Fibroblast of lung (primary cell): ENCODE data around the gene ZP3. TPM values are rescaled to one million over a fixed set of nuclear protein-coding genes. Genes with fewer than 3 reads are reported as not detected.
"Not testable (repeated sequence)": the region's sequence is repeated elsewhere in the genome, so short reads cannot be mapped to it uniquely, and the experiment has no call there.

ENCODE experiments used
- DNase-seq, 2 donors: peaks; one replicate each; pipeline versions ENCODE4 v3.0.0 to v3.0.0-alpha.2; 2010; ENCODE audit warnings: low read depth in 2 of 2
- H2AFZ ChIP-seq: 2 replicates; pipeline ENCODE4 v1.5.1; 2012; ENCODE audit warnings: low read length, control low read depth, inconsistent platforms
- H3K27ac ChIP-seq: 2 replicates; pipeline ENCODE4 v1.5.1; 2011; ENCODE audit warnings: low read length, control low read depth; ENCODE audit not compliant: insufficient read depth
- H3K27me3 ChIP-seq: 2 replicates; pipeline ENCODE4 v1.5.1; 2011; ENCODE audit warnings: mild to moderate bottlenecking, low read length; ENCODE audit not compliant: control insufficient read depth, insufficient read depth
- H3K36me3 ChIP-seq: 2 replicates; pipeline ENCODE4 v1.5.1; 2011; ENCODE audit warnings: low read length; ENCODE audit not compliant: control insufficient read depth, insufficient read depth
- H3K4me1 ChIP-seq: 2 replicates; pipeline ENCODE4 v1.5.1; 2011; ENCODE audit warnings: low read length; ENCODE audit not compliant: control insufficient read depth, insufficient read depth; ENCODE audit errors: extremely low read depth
- H3K4me2 ChIP-seq: 2 replicates; pipeline ENCODE4 v1.5.1; 2011; ENCODE audit warnings: low read length, control low read depth; ENCODE audit not compliant: insufficient read depth; ENCODE audit errors: extremely low read depth
- H3K4me3 ChIP-seq, 4 experiments: fragments of 200-600 bp in 1 of 4; sonication (generic) in 1 of 4; replicated peaks in 1 of 4; 2 replicates each; pipeline ENCODE4 v1.5.1; 2011 to 2016; ENCODE audit warnings: low read length in 4 of 4, low read depth in 3 of 4, mild to moderate bottlenecking in 3 of 4, control low read depth in 2 of 4, inconsistent platforms in 1 of 4, mixed read lengths in 1 of 4; ENCODE audit not compliant: insufficient read depth in 1 of 4; ENCODE audit errors: control extremely low read depth in 1 of 4
- H3K79me2 ChIP-seq: 2 replicates; pipeline ENCODE4 v1.5.1; 2012; ENCODE audit warnings: mild to moderate bottlenecking, low read length, inconsistent platforms; ENCODE audit not compliant: control insufficient read depth, insufficient read depth
- H3K9ac ChIP-seq: 2 replicates; pipeline ENCODE4 v1.5.1; 2011; ENCODE audit warnings: mild to moderate bottlenecking, low read length, control low read depth; ENCODE audit not compliant: insufficient read depth
- H3K9me3 ChIP-seq: 2 replicates; pipeline ENCODE4 v1.5.1; 2012; ENCODE audit warnings: low read depth, low read length; ENCODE audit not compliant: control insufficient read depth, insufficient read depth
- H4K20me1 ChIP-seq: 2 replicates; pipeline ENCODE4 v1.5.1; 2011; ENCODE audit warnings: low read length; ENCODE audit not compliant: control insufficient read depth, insufficient read depth; ENCODE audit errors: extremely low read depth
- polyA plus RNA-seq, 2 donors: library from polyadenylated mRNA; depleted of rRNA in 1 of 2; stranded (reverse) in 1 of 2; unstranded in 1 of 2; fragments of >200 nt; gene quantifications; 2 replicates each; pipeline ENCODE4 v1.2.1, GENCODE V29; 2011 to 2012; ENCODE audit warnings: missing spikeins in 1 of 2
- total RNA-seq: library from RNA; depleted of rRNA; stranded (reverse); fragments of >200 nt; gene quantifications from 2 replicates; pipeline ENCODE4 v1.2.1, GENCODE V29; 2014
- TF ChIP-seq, protein P1 (sequence below), 2 donors: IDR thresholded peaks in 1 of 2; conservative IDR thresholded peaks in 1 of 2; 1 replicate in 1 of 2; 2 replicates in 1 of 2; pipeline ENCODE4 v1.5.1; 2011 to 2012; ENCODE audit warnings: low read length in 2 of 2, control low read depth in 1 of 2, inconsistent platforms in 1 of 2, low read depth in 1 of 2, mild to moderate bottlenecking in 1 of 2

ZP3 gene
- total and polyA plus RNA-seq, 2 donors (not counting 1 experiment from before 2014, with no cell fraction given), result 1.4 to 2.6 TPM

DNA sequence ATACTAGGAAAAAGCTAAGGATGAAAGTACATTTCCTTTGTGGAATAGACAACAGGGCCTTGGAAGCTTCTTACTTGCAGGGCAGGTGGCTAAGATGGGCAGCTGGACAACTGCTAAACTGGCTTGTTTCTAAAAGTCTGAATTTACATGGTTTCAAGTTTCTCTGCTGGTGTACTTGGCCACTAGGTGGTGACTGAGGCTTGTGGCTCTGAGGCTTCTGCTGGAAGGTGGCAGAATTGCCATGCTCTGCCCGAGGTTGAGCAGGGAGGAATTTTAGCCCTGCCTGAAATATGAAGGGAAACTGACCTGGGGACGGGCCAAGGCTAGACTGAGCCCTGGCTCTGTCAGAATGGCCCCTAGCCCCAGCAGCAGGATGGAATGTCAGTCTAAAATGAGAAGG lies 13.1 kb downstream of the ZP3 start:
- H3K27me3 ChIP-seq, H4K20me1 ChIP-seq, H3K9me3 ChIP-seq, H3K4me2 ChIP-seq, H3K36me3 ChIP-seq, H3K4me1 ChIP-seq, H2AFZ ChIP-seq, H3K79me2 ChIP-seq, H3K27ac ChIP-seq, H3K9ac ChIP-seq, H3K4me3 ChIP-seq: not testable (repeated sequence)
- TF ChIP-seq, protein P1, sequence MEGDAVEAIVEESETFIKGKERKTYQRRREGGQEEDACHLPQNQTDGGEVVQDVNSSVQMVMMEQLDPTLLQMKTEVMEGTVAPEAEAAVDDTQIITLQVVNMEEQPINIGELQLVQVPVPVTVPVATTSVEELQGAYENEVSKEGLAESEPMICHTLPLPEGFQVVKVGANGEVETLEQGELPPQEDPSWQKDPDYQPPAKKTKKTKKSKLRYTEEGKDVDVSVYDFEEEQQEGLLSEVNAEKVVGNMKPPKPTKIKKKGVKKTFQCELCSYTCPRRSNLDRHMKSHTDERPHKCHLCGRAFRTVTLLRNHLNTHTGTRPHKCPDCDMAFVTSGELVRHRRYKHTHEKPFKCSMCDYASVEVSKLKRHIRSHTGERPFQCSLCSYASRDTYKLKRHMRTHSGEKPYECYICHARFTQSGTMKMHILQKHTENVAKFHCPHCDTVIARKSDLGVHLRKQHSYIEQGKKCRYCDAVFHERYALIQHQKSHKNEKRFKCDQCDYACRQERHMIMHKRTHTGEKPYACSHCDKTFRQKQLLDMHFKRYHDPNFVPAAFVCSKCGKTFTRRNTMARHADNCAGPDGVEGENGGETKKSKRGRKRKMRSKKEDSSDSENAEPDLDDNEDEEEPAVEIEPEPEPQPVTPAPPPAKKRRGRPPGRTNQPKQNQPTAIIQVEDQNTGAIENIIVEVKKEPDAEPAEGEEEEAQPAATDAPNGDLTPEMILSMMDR (conservative IDR thresholded peaks at IDR 0.05 in 1 of 2, IDR thresholded peaks at IDR 0.05 in 1 of 2; ENCODE audit: low read depth in 1 of 2, low read length in 2 of 2), result peak; percentile 58 to 61
- peak; percentile 78 to 86 for DNase-seq

DNA sequence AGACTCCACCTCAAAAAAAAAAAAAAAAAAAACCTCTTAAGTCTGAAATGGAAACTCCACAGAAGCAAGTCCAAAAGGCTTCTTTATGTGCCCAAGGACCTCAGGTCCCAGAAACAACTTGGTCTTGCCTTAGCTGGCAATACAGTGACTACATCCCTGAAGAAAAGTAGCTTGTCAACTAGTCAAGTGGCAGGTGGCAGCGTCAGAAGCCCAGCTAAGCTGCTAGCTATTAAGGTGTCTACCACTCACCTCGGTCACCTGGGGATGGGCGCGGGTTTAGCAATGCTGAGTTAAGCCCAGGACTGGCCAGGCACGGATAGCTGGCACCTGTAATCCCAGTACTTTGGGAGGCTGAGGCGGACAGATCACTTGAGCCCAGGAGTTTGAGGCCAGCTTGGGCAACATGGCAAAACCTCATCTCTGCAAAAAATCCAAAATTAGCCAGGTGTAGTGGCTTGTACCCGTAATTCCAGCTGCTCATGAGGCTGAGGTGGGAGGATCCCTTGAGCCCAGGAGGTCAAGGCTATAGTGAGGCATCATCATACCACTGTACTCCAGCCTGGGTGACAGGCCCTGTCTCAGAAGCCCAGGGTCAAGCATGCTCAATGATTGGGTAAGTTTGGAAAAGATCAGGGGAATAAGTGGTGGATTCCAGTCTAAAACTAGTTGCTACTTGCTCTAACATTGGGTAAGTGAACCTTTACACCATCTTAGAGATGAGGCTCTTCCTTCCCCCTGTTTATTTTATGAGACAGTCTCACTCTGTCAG lies 14.6 kb downstream of the ZP3 start:
- H3K9me3 ChIP-seq, H3K4me1 ChIP-seq, H3K4me2 ChIP-seq, H3K27me3 ChIP-seq, H3K27ac ChIP-seq, H4K20me1 ChIP-seq, DNase-seq, H3K9ac ChIP-seq, H3K79me2 ChIP-seq, H3K4me3 ChIP-seq, H2AFZ ChIP-seq, H3K36me3 ChIP-seq: not testable (repeated sequence)

DNA sequence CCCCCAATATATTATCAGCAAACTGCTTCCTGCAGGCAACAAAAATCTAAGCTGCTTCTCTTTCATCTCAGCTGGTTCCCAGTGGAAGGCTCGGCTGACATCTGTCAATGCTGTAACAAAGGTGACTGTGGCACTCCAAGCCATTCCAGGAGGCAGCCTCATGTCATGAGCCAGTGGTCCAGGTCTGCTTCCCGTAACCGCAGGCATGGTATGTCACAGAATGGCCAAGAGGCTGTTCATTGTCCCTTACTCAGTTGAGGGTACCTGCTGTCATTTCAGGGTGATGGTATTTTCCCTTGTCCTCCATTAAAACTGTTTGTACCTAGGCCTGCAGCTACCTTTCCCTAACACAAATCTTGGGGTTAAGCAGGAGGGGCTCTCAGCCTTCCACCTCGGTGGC lies 15.7 kb downstream of the ZP3 start:
- not testable (repeated sequence) for H3K9me3 ChIP-seq, DNase-seq, H3K4me1 ChIP-seq, H3K36me3 ChIP-seq, H3K9ac ChIP-seq, H3K4me2 ChIP-seq, H4K20me1 ChIP-seq, H3K4me3 ChIP-seq, H3K27me3 ChIP-seq, H2AFZ ChIP-seq, H3K79me2 ChIP-seq, H3K27ac ChIP-seq

DNA sequence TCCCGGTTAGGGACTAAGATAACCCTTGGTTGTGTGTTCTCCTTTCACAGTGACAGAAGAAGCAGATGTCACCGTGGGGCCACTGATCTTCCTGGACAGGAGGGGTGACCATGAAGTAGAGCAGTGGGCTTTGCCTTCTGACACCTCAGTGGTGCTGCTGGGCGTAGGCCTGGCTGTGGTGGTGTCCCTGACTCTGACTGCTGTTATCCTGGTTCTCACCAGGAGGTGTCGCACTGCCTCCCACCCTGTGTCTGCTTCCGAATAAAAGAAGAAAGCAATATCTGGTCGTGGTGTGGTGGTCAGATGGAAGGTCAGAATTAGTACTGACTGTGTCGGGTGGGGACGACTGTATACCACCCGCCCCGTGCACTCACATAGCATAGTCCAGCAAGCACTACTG lies 17.0 kb downstream of the ZP3 start:
- not testable (repeated sequence) for H3K27ac ChIP-seq, DNase-seq, H3K4me1 ChIP-seq, H3K4me2 ChIP-seq, H3K27me3 ChIP-seq, H3K36me3 ChIP-seq, H3K9me3 ChIP-seq, H4K20me1 ChIP-seq, H3K9ac ChIP-seq, H3K79me2 ChIP-seq, H3K4me3 ChIP-seq, H2AFZ ChIP-seq

DNA sequence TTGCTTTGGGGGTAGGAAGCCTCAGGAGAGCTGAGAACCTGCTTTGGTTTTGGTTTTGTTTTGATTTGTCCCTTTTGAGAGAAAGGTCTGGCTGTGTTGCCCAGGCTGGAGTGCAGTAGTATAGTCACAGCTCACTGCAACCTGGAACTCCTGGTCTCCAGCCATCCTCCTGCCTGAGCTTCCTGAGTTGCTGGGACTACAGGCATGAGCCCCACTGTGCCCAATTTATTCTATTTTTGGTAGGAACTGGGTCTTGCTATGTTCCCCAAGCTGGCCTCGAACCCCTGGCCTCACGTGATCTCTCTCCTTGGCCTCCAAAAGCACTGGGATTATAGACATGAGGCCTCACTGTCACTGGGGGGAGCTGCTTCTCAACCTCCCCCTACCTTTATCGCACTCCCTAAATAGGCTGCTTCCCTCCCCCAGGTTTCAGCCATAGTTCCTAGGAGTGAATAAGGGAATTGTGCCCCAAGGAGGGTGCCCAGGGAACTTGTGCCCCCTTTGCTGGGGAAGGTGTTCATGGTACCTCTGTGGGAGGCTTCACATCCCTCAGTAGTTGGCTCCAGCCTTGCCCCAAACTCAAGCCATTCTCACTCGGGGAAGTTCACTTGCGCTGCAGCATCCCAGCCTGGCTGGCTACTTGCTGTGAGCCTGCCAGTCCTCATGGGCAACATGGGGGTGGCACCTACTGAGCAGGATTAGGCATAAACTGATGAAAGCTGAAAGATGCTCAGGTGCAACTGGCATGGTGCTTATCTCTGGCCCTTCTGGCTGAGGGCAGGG lies 18.1 kb downstream of the ZP3 start:
- not testable (repeated sequence) for DNase-seq, H3K79me2 ChIP-seq, H2AFZ ChIP-seq, H3K36me3 ChIP-seq, H3K9me3 ChIP-seq, H3K27ac ChIP-seq, H3K9ac ChIP-seq, H3K27me3 ChIP-seq, H3K4me2 ChIP-seq, H3K4me1 ChIP-seq, H4K20me1 ChIP-seq, H3K4me3 ChIP-seq

DNA sequence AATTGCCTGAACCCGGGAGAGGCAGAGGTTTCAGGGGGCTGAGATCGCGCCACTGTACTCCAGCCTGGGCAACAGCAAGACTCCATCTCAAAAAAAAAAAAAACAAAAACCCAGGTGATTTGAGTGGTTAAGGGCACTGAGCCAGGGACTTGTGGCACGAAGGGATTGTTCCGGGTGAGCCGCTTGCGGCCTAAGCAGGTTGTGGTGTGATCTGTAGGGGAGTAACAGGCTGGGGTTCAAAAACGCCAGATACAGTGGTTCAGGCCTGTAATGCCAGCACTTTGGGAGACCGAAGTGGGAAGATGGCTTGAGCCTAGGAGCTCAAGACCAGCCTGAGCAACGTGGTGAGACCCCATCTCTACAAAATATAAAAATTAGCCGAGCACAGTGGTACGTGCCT lies 19.1 kb downstream of the ZP3 start:
- H3K4me1 ChIP-seq, H3K4me3 ChIP-seq, H3K27ac ChIP-seq, H3K27me3 ChIP-seq, H3K36me3 ChIP-seq, H3K9me3 ChIP-seq, H3K79me2 ChIP-seq, H2AFZ ChIP-seq, H3K4me2 ChIP-seq, DNase-seq, H4K20me1 ChIP-seq, H3K9ac ChIP-seq: not testable (repeated sequence)
